ENCODE results near the gene CUL2.

GRCh38 chr10:35130663-35131062 lies 40.5 kb upstream of the CUL2 start:
- TF ChIP-seq, protein P1, sequence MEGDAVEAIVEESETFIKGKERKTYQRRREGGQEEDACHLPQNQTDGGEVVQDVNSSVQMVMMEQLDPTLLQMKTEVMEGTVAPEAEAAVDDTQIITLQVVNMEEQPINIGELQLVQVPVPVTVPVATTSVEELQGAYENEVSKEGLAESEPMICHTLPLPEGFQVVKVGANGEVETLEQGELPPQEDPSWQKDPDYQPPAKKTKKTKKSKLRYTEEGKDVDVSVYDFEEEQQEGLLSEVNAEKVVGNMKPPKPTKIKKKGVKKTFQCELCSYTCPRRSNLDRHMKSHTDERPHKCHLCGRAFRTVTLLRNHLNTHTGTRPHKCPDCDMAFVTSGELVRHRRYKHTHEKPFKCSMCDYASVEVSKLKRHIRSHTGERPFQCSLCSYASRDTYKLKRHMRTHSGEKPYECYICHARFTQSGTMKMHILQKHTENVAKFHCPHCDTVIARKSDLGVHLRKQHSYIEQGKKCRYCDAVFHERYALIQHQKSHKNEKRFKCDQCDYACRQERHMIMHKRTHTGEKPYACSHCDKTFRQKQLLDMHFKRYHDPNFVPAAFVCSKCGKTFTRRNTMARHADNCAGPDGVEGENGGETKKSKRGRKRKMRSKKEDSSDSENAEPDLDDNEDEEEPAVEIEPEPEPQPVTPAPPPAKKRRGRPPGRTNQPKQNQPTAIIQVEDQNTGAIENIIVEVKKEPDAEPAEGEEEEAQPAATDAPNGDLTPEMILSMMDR (IDR thresholded peaks at IDR 0.05 in 8 of 11, conservative IDR thresholded peaks at IDR 0.05 in 3 of 11), result no peak
- TF ChIP-seq POLR2AphosphoS5 (IDR thresholded peaks at IDR 0.05) (no peak), POLR2A (IDR thresholded peaks at IDR 0.05) (no peak)

Data from spleen (tissue), 7 donors.